ENCODE results near the gene SLC8A1. TPM values are rescaled to one million over a fixed set of nuclear protein-coding genes. Genes with fewer than 3 reads are reported as not detected.

Gene SLC8A1
- total RNA-seq, 2 donors from 2014 or later = 0.66 to 7.8 TPM

DNA sequence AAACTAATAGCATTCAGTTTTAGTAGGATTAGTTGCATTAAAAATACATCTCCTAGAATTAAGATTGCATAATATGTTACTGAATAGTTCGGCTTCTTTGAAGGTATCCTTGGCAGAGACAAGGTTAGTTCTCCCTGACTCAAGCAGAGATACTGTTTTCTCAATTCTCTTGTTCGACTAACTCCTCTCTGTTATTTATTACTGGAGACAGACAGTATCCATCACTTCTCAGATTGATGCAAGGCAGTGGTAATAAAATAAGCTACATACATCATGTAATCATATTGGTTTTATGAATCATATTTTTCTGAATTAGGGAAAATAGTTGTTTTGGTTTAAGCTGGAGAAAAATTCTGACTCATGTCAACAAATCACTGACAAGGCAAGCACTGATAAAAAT is 134.8 kb downstream of the SLC8A1 start:
- TF ChIP-seq, protein P1, sequence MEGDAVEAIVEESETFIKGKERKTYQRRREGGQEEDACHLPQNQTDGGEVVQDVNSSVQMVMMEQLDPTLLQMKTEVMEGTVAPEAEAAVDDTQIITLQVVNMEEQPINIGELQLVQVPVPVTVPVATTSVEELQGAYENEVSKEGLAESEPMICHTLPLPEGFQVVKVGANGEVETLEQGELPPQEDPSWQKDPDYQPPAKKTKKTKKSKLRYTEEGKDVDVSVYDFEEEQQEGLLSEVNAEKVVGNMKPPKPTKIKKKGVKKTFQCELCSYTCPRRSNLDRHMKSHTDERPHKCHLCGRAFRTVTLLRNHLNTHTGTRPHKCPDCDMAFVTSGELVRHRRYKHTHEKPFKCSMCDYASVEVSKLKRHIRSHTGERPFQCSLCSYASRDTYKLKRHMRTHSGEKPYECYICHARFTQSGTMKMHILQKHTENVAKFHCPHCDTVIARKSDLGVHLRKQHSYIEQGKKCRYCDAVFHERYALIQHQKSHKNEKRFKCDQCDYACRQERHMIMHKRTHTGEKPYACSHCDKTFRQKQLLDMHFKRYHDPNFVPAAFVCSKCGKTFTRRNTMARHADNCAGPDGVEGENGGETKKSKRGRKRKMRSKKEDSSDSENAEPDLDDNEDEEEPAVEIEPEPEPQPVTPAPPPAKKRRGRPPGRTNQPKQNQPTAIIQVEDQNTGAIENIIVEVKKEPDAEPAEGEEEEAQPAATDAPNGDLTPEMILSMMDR (IDR thresholded peaks at IDR 0.05) = no peak
- TF ChIP-seq POLR2A (IDR thresholded peaks at IDR 0.05) = no peak
- H3K9me3 ChIP-seq = no peaks in the 10 kb centered on the region
- H3K36me3 ChIP-seq (replicated peaks in 1 of 2; ENCODE audit: insufficient read depth in 1 of 2, low read depth in 2 of 2) = no peaks in the 10 kb centered on the region
- no peak for ATAC-seq
- DNase-seq = no peak
- no peaks in the 10 kb centered on the region for H3K4me1 ChIP-seq
- H3K4me3 ChIP-seq = no peak overlapping the region
- H3K27me3 ChIP-seq = no peaks in the 10 kb centered on the region
- 46% methylated on average over 2 of the region's 2 CpGs for WGBS, 2 donors
- intact Hi-C loops (cut with DNase I) = no loop called here
- H3K27ac ChIP-seq = no peak overlapping the region

- no peak overlapping the region for H3K27ac ChIP-seq
- WGBS, 2 donors = 36 to 52% methylated on average over 1 of the region's 1 CpG
- ATAC-seq (no peak), DNase-seq (no peak)
- intact Hi-C loops (cut with DNase I) = no loop called here
- H3K36me3 ChIP-seq (replicated peaks in 1 of 2; ENCODE audit: insufficient read depth in 1 of 2, low read depth in 2 of 2) = no peaks in the 10 kb centered on the region
- H3K4me1 ChIP-seq = no peaks in the 10 kb centered on the region
- H3K9me3 ChIP-seq = no peaks in the 10 kb centered on the region
- TF ChIP-seq POLR2A (IDR thresholded peaks at IDR 0.05) = no peak
- TF ChIP-seq, protein P1 (IDR thresholded peaks at IDR 0.05) = no peak
- H3K4me3 ChIP-seq = no peak overlapping the region
- no peaks in the 10 kb centered on the region for H3K27me3 ChIP-seq
Measured at GRCh38 chr2:40316620-40317019, 135.3 kb downstream of the SLC8A1 start.

- intact Hi-C loops (cut with DNase I) = no loop called here
- no peak overlapping the region for H3K27ac ChIP-seq
- H3K4me1 ChIP-seq = no peaks in the 10 kb centered on the region
- WGBS, 2 donors = 12 to 16% methylated on average over 2 of the region's 2 CpGs
- no peak for ATAC-seq
- DNase-seq = peak in 2 of 4 donors; percentile 8 to 14
- TF ChIP-seq, protein P1 (IDR thresholded peaks at IDR 0.05) = no peak
- TF ChIP-seq POLR2A (IDR thresholded peaks at IDR 0.05) = no peak
- H3K4me3 ChIP-seq = no peak overlapping the region
- H3K27me3 ChIP-seq = no peaks in the 10 kb centered on the region
- no peaks in the 10 kb centered on the region for H3K36me3 ChIP-seq (replicated peaks in 1 of 2; ENCODE audit: insufficient read depth in 1 of 2, low read depth in 2 of 2)
- H3K9me3 ChIP-seq = no peaks in the 10 kb centered on the region
Measured at GRCh38 chr2:40315683-40316082, 136.2 kb downstream of the SLC8A1 start.

DNA sequence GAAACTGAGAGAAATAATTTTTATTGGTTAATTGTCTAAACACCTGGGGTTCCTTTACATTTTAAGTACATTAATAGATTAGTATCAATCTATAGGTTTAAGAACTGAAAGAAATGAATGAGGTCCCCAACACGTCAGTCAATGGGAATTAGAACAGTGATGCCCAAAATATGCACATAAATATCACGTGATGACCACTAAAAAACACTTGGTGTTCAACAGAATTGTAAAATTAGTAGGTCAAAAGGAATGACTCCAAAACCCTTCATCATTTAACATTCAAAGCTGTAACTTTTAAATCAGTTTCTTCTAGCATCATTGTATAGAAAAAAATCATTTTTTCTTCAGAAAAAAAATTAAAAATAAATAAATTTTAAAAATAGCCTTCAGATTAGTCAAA is 140.9 kb downstream of the SLC8A1 start:
- DNase-seq = no peak
- intact Hi-C loops (cut with DNase I) = no loop called here
- Histone ChIP-seq H3K36me3 (replicated peaks in 1 of 2; ENCODE audit: insufficient read depth in 1 of 2, low read depth in 2 of 2) (no peaks in the 10 kb centered on the region), H3K27ac (no peak overlapping the region), H3K9me3 (no peaks in the 10 kb centered on the region), H3K4me3 (no peak overlapping the region), H3K27me3 (no peaks in the 10 kb centered on the region), H3K4me1 (peaks cover 7% of the 10 kb centered on the region)
- TF ChIP-seq, protein P1 (IDR thresholded peaks at IDR 0.05) = no peak
- TF ChIP-seq POLR2A (IDR thresholded peaks at IDR 0.05) = no peak
- WGBS, 2 donors = 27 to 40% methylated on average over 2 of the region's 2 CpGs
- no peak for ATAC-seq

DNA sequence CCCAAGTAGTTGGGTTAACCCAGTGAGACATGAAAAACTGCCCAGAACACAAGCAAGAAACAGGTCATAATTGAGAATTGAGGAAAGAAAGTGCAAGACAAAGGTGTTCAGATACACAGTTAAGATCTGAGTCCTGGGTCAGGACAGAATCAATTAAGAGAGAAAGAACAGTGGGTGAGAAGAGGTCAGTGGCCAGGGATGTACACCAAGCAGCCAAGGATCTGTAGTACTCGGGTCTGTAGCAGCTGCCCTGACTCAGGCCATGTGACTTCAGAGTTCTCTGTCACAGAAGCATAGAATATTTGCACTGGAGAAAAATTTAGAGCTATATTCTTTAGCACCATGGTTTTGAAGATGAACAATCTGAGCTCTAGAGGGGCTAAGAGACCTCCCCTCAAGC is 141.6 kb downstream of the SLC8A1 start:
- ATAC-seq (no peak), DNase-seq (no peak)
- Histone ChIP-seq H3K9me3 (no peaks in the 10 kb centered on the region), H3K4me3 (no peak overlapping the region), H3K27ac (no peak overlapping the region), H3K4me1 (peaks cover 8% of the 10 kb centered on the region), H3K36me3 (replicated peaks in 1 of 2; ENCODE audit: insufficient read depth in 1 of 2, low read depth in 2 of 2) (no peaks in the 10 kb centered on the region), H3K27me3 (no peaks in the 10 kb centered on the region)
- 52 to 59% methylated on average over 1 of the region's 1 CpG for WGBS, 2 donors
- intact Hi-C loops (cut with DNase I) = no loop called here
- no peak for TF ChIP-seq POLR2A (IDR thresholded peaks at IDR 0.05)
- TF ChIP-seq, protein P1 (IDR thresholded peaks at IDR 0.05) = no peak
